KG1 (cell line): ENCODE data around the gene PCYOX1L.

Experiments
- DNase-seq: peaks from one replicate; lab custom pipeline; 2025; lab: John Stamatoyannopoulos, UW

PCYOX1L gene

GRCh38 chr5:149367972-149368645, 10.3 kb downstream of the PCYOX1L start:
- DNase-seq = no peak

- no peak for DNase-seq
Observed at GRCh38 chr5:149370878-149371277, 13.0 kb downstream of the PCYOX1L start.

- DNase-seq = peak; percentile 0
Observed at GRCh38 chr5:149371296-149371962, 13.6 kb downstream of the PCYOX1L start.

- no peak for DNase-seq
Observed at GRCh38 chr5:149372076-149372795, 14.4 kb downstream of the PCYOX1L start.

- no peak for DNase-seq
Observed at GRCh38 chr5:149372932-149373331, 15.1 kb downstream of the PCYOX1L start.

- DNase-seq = no peak
Observed at GRCh38 chr5:149374303-149374702, 16.5 kb downstream of the PCYOX1L start.

- DNase-seq = no peak
Observed at GRCh38 chr5:149374801-149375200, 17.0 kb downstream of the PCYOX1L start.

GRCh38 chr5:149375434-149375833, 17.6 kb downstream of the PCYOX1L start:
- no peak for DNase-seq

GRCh38 chr5:149376104-149376503, 18.3 kb downstream of the PCYOX1L start:
- DNase-seq = no peak

GRCh38 chr5:149376711-149377447, 19.0 kb downstream of the PCYOX1L start:
- no peak for DNase-seq

- DNase-seq = no peak
Observed at GRCh38 chr5:149378241-149378820, 20.5 kb downstream of the PCYOX1L start.

- DNase-seq = no peak
Observed at GRCh38 chr5:149379177-149379761, 21.4 kb downstream of the PCYOX1L start, which contains the start of gene IL17B. IL17B (minus strand) TSS chr5:149379292; CDS start chr5:149379225, 67 bp downstream.

- no peak for DNase-seq
Observed at GRCh38 chr5:149379818-149380374, 22.1 kb downstream of the PCYOX1L start.

- DNase-seq = no peak
Observed at GRCh38 chr5:149380466-149381121, 22.7 kb downstream of the PCYOX1L start.

GRCh38 chr5:149381261-149381985, 23.6 kb downstream of the PCYOX1L start:
- DNase-seq = no peak

- peak; percentile 3 for DNase-seq
Observed at GRCh38 chr5:149381986-149382338, 24.1 kb downstream of the PCYOX1L start.

GRCh38 chr5:149382517-149383220, 24.8 kb downstream of the PCYOX1L start:
- DNase-seq = no peak

- no peak for DNase-seq
Observed at GRCh38 chr5:149383399-149383798, 25.6 kb downstream of the PCYOX1L start.

- no peak for DNase-seq
Observed at GRCh38 chr5:149386166-149386565, 28.3 kb downstream of the PCYOX1L start.
